ENCODE results near the gene SNAI3.

DNA sequence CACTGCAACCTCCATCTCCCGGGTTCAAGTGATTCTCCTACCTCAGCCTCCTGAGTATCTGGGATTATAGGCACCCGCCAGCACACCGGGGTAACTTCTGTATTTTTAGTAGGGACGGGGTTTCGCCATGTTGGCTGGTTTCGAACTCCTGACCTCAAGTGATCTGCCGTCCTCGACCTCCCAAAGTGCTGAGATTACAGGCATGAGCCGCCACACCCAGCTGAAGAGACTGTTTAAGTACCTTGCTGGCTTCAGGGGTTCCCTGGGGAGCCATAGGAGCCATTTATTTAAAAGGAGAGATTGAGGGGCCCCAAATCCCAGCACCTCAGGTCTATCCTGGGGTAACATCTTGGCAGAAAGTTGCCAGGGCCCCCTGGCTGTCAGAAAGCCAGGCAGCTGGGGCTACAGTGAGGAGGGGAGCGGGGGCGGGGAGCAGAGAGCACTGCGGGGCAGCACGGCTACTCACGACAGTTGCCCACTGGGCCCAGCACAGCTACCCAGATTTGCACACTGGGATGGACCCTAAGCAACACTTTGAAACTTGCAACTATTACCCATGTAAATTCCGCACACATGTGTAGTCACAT, 1.6 kb downstream of the SNAI3 start:
- TF ChIP-seq REST (IDR thresholded peaks at IDR 0.05; ENCODE audit: insufficient read depth in 1 of 2, low read depth in 2 of 2, low read length in 2 of 2) = no peak
- no peak for TF ChIP-seq TAF1 (IDR thresholded peaks at IDR 0.05; ENCODE audit: borderline replicate concordance, insufficient read depth, low read length)
- no peak for TF ChIP-seq FOXP2 (optimal IDR thresholded peaks at IDR 0.05; ENCODE audit: borderline replicate concordance, extremely low read depth, extremely low read length, insufficient read depth)
- TF ChIP-seq POLR2AphosphoS5 (IDR thresholded peaks at IDR 0.05; ENCODE audit: low read depth, low read length) = no peak

Data from PFSK-1 (cell line).